Liver (tissue), 3 donors: ENCODE results near the gene INSC.

Experiments
- ATF3 ChIP-seq: IDR thresholded peaks from 2 replicates; pipeline ENCODE4 v1.6.1; 2016; ENCODE audit warnings: antibody characterized with exemption
- CTCF ChIP-seq: fragments of 150-350 bp; IDR thresholded peaks from 2 replicates; pipeline ENCODE4 v1.5.1; 2017; ENCODE audit warnings: improper control_type of control experiment, low read depth, low read length; ENCODE audit not compliant: missing input control
- EGR1 ChIP-seq, 2 donors: IDR thresholded peaks; 2 replicates each; pipeline ENCODE4 v1.6.1; 2016 to 2018; ENCODE audit warnings: antibody characterized with exemption in 2 of 2, low read depth in 2 of 2
- GABPA ChIP-seq, 2 donors: IDR thresholded peaks in 1 of 2; conservative IDR thresholded peaks in 1 of 2; 2 replicates each; pipeline ENCODE4 v1.6.1; 2016; ENCODE audit warnings: antibody characterized with exemption in 2 of 2, mild to moderate bottlenecking in 1 of 2, moderate library complexity in 1 of 2
- HNF4A ChIP-seq, 2 donors: conservative IDR thresholded peaks; 2 replicates each; pipeline ENCODE4 v1.6.1; 2016; ENCODE audit warnings: antibody characterized with exemption in 2 of 2, mild to moderate bottlenecking in 2 of 2
- JUND ChIP-seq, 2 donors: IDR thresholded peaks; 2 replicates each; pipeline ENCODE4 v1.6.1; 2016; ENCODE audit warnings: antibody characterized with exemption in 2 of 2
- MAX ChIP-seq: IDR thresholded peaks from 2 replicates; pipeline ENCODE4 v1.6.1; 2016; ENCODE audit warnings: antibody characterized with exemption
- RAD21 ChIP-seq, 2 donors: IDR thresholded peaks; 2 replicates each; pipeline ENCODE4 v1.6.1; 2016; ENCODE audit warnings: antibody characterized with exemption in 2 of 2, mild to moderate bottlenecking in 2 of 2
- REST ChIP-seq: IDR thresholded peaks from 2 replicates; pipeline ENCODE4 v1.6.1; 2016; ENCODE audit warnings: antibody characterized with exemption, mild to moderate bottlenecking
- SP1 ChIP-seq: IDR thresholded peaks from 2 replicates; pipeline ENCODE4 v1.6.1; 2018; ENCODE audit warnings: antibody characterized with exemption, mild to moderate bottlenecking
- TAF1 ChIP-seq: conservative IDR thresholded peaks from 2 replicates; pipeline ENCODE4 v1.6.1; 2016; ENCODE audit warnings: antibody characterized with exemption, mild to moderate bottlenecking
- ZBTB33 ChIP-seq: IDR thresholded peaks from 2 replicates; pipeline ENCODE4 v1.6.1; 2016; ENCODE audit warnings: antibody characterized with exemption
- donor health status: healthy.
- donor health status: healthy.

GRCh38 chr11:15101072-15101709 is 13.5 kb upstream of the INSC start:
- TF ChIP-seq CTCF: peak; percentile 99
- no peak for TF ChIP-seq SP1
- no peak for TF ChIP-seq TAF1
- TF ChIP-seq ATF3: no peak
- TF ChIP-seq REST: no peak
- peak; percentile 99 to 100 for TF ChIP-seq RAD21 (IDR thresholded peaks at IDR 0.05)
- TF ChIP-seq EGR1 (IDR thresholded peaks at IDR 0.05; ENCODE audit: low read depth in 2 of 2): no peak
- no peak for TF ChIP-seq JUND (IDR thresholded peaks at IDR 0.05)
- TF ChIP-seq GABPA (IDR thresholded peaks at IDR 0.05 in 1 of 2, conservative IDR thresholded peaks at IDR 0.05 in 1 of 2): no peak
- TF ChIP-seq MAX: no peak
- no peak for TF ChIP-seq ZBTB33
- no peak for TF ChIP-seq HNF4A (conservative IDR thresholded peaks at IDR 0.05)
